ENCODE data around the gene TYW1B.
"Not testable (repeated sequence)": the region's sequence is repeated elsewhere in the genome, so short reads cannot be mapped to it uniquely, and the experiment has no call there.

TYW1B gene

GRCh38 chr7:72696643-72697042, 131.4 kb downstream of the TYW1B start:
- DNase-seq (ENCODE audit: low read depth in 2 of 2) = not testable (repeated sequence)

- DNase-seq (ENCODE audit: low read depth in 2 of 2) = not testable (repeated sequence)
These were observed 132.5 kb downstream of the TYW1B start for GRCh38 chr7:72695482-72695881.

GRCh38 chr7:72691442-72691841, 136.6 kb downstream of the TYW1B start:
- not testable (repeated sequence) for DNase-seq (ENCODE audit: low read depth in 2 of 2)

- not testable (repeated sequence) for DNase-seq (ENCODE audit: low read depth in 2 of 2)
These were observed 137.8 kb downstream of the TYW1B start for GRCh38 chr7:72690177-72690576.

DNA sequence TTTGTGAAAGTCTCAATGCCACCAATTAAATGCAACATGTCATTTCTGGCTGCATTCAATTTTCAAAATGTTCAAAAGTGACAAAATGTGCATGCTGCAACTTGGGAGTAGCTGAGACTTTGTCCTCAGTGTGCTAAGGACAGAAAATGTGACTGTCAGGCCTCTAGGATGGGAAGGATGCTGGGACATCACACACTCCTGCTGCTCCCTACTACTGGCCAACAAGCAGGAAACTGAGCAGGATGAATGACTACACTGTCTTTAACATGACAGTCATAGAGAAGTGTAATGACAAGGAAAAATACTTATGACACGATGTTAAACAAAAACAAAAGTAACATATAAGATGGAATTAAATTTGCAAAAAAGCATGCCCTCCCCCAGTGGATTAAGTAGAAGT, 138.7 kb downstream of the TYW1B start:
- DNase-seq (ENCODE audit: low read depth in 2 of 2) = not testable (repeated sequence)

DNA sequence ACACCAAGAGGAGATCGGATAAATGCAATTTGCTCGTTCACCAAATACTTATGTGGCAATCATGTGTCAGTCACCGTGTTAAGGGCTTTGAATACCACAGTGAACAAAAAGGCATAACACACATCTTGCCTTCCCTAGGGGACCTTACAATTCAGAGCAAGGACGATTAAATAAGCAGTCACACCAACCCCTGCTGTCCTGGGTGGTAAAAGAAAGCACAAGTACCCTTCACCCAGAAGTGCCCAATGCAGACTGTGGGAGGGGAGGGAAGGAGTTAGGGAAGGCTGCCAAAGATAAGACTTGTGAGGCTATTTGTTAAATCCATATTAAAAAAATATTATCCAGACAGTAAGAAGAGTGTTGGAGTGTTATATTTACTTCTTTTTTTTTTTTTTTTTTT, 146.8 kb downstream of the TYW1B start:
- DNase-seq (ENCODE audit: low read depth in 2 of 2) = not testable (repeated sequence)

- DNase-seq (ENCODE audit: low read depth in 2 of 2) = not testable (repeated sequence)
These were observed 151.1 kb downstream of the TYW1B start for GRCh38 chr7:72676880-72677279.

DNA sequence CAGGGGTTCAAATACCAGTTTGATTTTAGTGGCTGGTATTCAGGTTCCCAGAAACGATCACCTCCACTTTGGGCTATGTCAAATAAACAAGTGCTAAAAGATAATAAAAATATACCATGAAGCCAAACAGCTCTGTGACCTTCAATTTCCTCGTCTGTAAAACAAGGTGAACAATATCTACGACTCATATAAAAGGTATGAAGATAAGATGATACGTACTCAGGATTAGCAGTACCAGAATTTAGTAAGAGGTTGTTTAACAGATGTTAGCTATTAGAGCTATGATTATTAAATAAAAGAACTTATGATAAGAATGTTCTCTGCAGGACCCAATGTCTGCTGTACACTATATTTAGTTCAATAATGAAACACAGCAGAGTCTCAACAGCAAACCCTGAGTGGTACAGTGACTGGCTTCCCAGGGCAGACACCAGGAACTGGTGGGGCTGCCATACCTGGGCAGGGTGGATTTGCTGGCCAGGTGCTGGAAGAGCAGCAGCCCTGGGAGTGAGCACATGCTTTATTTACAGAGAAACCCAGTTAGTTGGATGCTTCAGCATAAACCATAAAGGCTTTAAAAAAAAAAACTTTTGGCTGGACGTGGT, 151.8 kb downstream of the TYW1B start:
- DNase-seq (ENCODE audit: low read depth in 2 of 2) = not testable (repeated sequence)

GRCh38 chr7:72675686-72676085, 152.3 kb downstream of the TYW1B start:
- not testable (repeated sequence) for DNase-seq (ENCODE audit: low read depth in 2 of 2)

- DNase-seq (ENCODE audit: low read depth in 2 of 2) = no peak
These were observed 153.6 kb downstream of the TYW1B start for GRCh38 chr7:72674394-72674793.

DNA sequence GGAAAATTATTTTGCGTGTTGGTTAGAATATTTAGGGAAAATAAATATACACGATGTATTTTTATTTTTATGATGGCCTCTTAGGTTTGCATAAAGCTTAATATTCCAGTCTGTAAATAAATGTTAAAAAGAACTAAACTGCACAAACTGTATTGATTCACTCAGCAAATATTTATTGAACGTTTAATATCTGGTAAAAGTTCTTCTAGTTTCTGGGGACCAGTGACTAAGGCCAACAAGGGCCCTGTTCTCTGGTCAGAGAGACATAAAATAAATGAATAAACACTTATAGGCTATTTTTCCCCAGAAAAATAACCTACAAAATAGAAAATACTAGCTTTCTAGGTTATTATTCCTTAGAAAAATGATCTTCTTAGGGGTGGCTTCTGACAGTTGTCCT, 157.2 kb downstream of the TYW1B start:
- not testable (repeated sequence) for DNase-seq (ENCODE audit: low read depth in 2 of 2)

GRCh38 chr7:72668435-72668834, 159.6 kb downstream of the TYW1B start:
- DNase-seq (ENCODE audit: low read depth in 2 of 2) = not testable (repeated sequence)

DNA sequence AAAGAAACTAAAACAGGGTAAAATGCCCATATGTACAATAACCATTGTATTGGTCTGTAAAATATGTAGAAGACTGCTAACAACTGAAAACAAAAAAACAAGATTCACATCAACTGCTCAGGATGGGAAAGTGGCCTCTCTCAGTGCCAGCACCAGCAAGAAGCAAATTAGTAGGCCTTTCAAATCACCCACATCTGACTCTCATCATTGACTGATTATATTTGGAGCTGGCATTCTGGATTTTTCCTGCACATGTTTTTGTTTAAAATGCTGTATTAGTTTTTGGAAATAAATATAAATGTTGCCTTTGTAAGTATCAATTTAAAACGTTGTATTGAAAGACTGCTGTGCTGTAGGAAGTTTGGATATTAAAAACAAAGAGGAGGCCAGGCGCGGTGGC, 161.0 kb downstream of the TYW1B start:
- not testable (repeated sequence) for DNase-seq (ENCODE audit: low read depth in 2 of 2)

GRCh38 chr7:72648574-72648973, 179.4 kb downstream of the TYW1B start:
- DNase-seq (ENCODE audit: low read depth in 2 of 2) = not testable (repeated sequence)

- not testable (repeated sequence) for DNase-seq (ENCODE audit: low read depth in 2 of 2)
These were observed 184.3 kb downstream of the TYW1B start for GRCh38 chr7:72643708-72644107.

GRCh38 chr7:72641485-72642248, 186.3 kb downstream of the TYW1B start:
- DNase-seq (ENCODE audit: low read depth in 2 of 2) = not testable (repeated sequence)

- not testable (repeated sequence) for DNase-seq (ENCODE audit: low read depth in 2 of 2)
These were observed 187.3 kb downstream of the TYW1B start for GRCh38 chr7:72640740-72641139.

GRCh38 chr7:72635273-72635908, 192.6 kb downstream of the TYW1B start:
- not testable (repeated sequence) for DNase-seq (ENCODE audit: low read depth in 2 of 2)

GRCh38 chr7:72632765-72633292, 195.2 kb downstream of the TYW1B start:
- not testable (repeated sequence) for DNase-seq (ENCODE audit: low read depth in 2 of 2)

GRCh38 chr7:72628375-72628774, 199.6 kb downstream of the TYW1B start:
- not testable (repeated sequence) for DNase-seq (ENCODE audit: low read depth in 2 of 2)

- not testable (repeated sequence) for DNase-seq (ENCODE audit: low read depth in 2 of 2)
These were observed 201.5 kb downstream of the TYW1B start for GRCh38 chr7:72626428-72627011.
